Effector memory CD8-positive, alpha-beta T cell (primary cell): ENCODE results near the gene FAHD1.
A peak's percentile ranks its signal among the peaks of the same experiment; 100 is the strongest.

ENCODE experiments used
- ATAC-seq: fragments of 150-1000 bp; cut with Tn5 transposase; replicated peaks from 2 replicates; pipeline ENCODE4 v1.10.0; 2021; ENCODE audit warnings: mild to moderate bottlenecking, moderate library complexity
- DNase-seq, 3 experiments: peaks; one replicate each; pipeline ENCODE4 v3.0.0; 2021
- H3K27ac Mint-ChIP-seq, 2 donors: one replicate each; pipeline ENCODE4 v1.8.0; 2022; ENCODE audit warnings: mild to moderate bottlenecking in 2 of 2, mixed read lengths in 2 of 2, moderate library complexity in 2 of 2
- H3K27me3 Mint-ChIP-seq, 2 donors: one replicate each; pipeline ENCODE4 v1.8.0; 2022; ENCODE audit warnings: mixed read lengths in 2 of 2
- H3K36me3 Mint-ChIP-seq: one replicate; pipeline ENCODE4 v1.8.0; 2022; ENCODE audit warnings: mild to moderate bottlenecking, moderate library complexity, mixed read lengths; ENCODE audit not compliant: insufficient read depth
- H3K4me1 Mint-ChIP-seq, 2 donors: one replicate each; pipeline ENCODE4 v1.8.0; 2022; ENCODE audit warnings: low read depth in 2 of 2, mixed read lengths in 2 of 2
- H3K4me3 Mint-ChIP-seq, 2 donors: one replicate each; pipeline ENCODE4 v1.8.0; 2022; ENCODE audit warnings: mild to moderate bottlenecking in 2 of 2, mixed read lengths in 2 of 2, moderate library complexity in 2 of 2
- H3K9me3 Mint-ChIP-seq, 2 donors: one replicate each; pipeline ENCODE4 v1.8.0; 2022; ENCODE audit warnings: mixed read lengths in 2 of 2
- total RNA-seq, 9 experiments: gene quantifications; one replicate each; lab custom pipeline; 2026; lab: John Stamatoyannopoulos, UW

FAHD1 gene
- total RNA-seq = 4.0 to 23.7 (median 14.9) reads per million in 9 experiments

GRCh38 chr16:1826691-1827573, at the start of gene FAHD1, which contains the start of gene HAGH:
FAHD1 (plus strand) TSS chr16:1827206; CDS start chr16:1827239, 33 bp downstream.
HAGH (minus strand) TSS chr16:1826825; CDS start chr16:1826787, 38 bp downstream.
- Mint-ChIP-seq H3K27ac (peak within 1 kb of the TSS; percentile 88 to 92), H3K36me3 (peaks cover 22% of the 10 kb centered on the region), H3K4me1 (peaks cover 19 to 30% of the 10 kb centered on the region in 2 donors), H3K9me3 (no peaks in the 10 kb centered on the region), H3K4me3 (peak within 1 kb of the TSS; percentile 86 to 89), H3K27me3 (no peaks in the 10 kb centered on the region)
- peak; percentile 81 for ATAC-seq
- DNase-seq = peak; percentile 87 to 93 (median 90)

- H3K4me1 Mint-ChIP-seq = peaks cover 9 to 13% of the 10 kb centered on the region in 2 donors
- no peaks in the 10 kb centered on the region for H3K27me3 Mint-ChIP-seq
- no peak overlapping the region for H3K27ac Mint-ChIP-seq
- no peaks in the 10 kb centered on the region for H3K9me3 Mint-ChIP-seq
- no peak for ATAC-seq
- H3K4me3 Mint-ChIP-seq = no peak overlapping the region
- DNase-seq = no peak
- H3K36me3 Mint-ChIP-seq = peaks cover 48% of the 10 kb centered on the region
These were observed 49.4 kb upstream of the FAHD1 start for GRCh38 chr16:1777375-1778199.

- H3K9me3 Mint-ChIP-seq = no peaks in the 10 kb centered on the region
These were observed 48.5 kb upstream of the FAHD1 start for GRCh38 chr16:1778200-1779179.

GRCh38 chr16:1779234-1779701, 47.7 kb upstream of the FAHD1 start:
- Mint-ChIP-seq H3K36me3 (peaks cover 46% of the 10 kb centered on the region), H3K4me3 (peak overlapping the region in 1 of 2 donors; percentile 11), H3K27me3 (no peaks in the 10 kb centered on the region), H3K4me1 (peaks cover 11 to 17% of the 10 kb centered on the region in 2 donors), H3K9me3 (no peaks in the 10 kb centered on the region), H3K27ac (peak overlapping the region; percentile 33 to 79)
- ATAC-seq = no peak
- DNase-seq = no peak

More at GRCh38 chr16:1778200-1779179, 48.5 kb upstream of the FAHD1 start:
- no peak for DNase-seq
- peak overlapping the region in 1 of 2 donors; percentile 11 for H3K4me3 Mint-ChIP-seq
- H3K27ac Mint-ChIP-seq = peak overlapping the region; percentile 33 to 79
- peaks cover 50% of the 10 kb centered on the region for H3K36me3 Mint-ChIP-seq
- no peaks in the 10 kb centered on the region for H3K27me3 Mint-ChIP-seq
- no peak for ATAC-seq
- peaks cover 13% of the 10 kb centered on the region in 2 donors for H3K4me1 Mint-ChIP-seq

- Mint-ChIP-seq H3K9me3 (no peaks in the 10 kb centered on the region), H3K27ac (peak overlapping the region in 1 of 2 donors; percentile 10), H3K36me3 (peaks cover 45% of the 10 kb centered on the region), H3K4me1 (peaks cover 11 to 17% of the 10 kb centered on the region in 2 donors), H3K27me3 (no peaks in the 10 kb centered on the region), H3K4me3 (peak overlapping the region; percentile 27 to 89)
- ATAC-seq (no peak), DNase-seq (no peak)
These were observed 47.0 kb upstream of the FAHD1 start for GRCh38 chr16:1779741-1780676.

GRCh38 chr16:1780677-1781072, 46.3 kb upstream of the FAHD1 start:
- Mint-ChIP-seq H3K27me3 (no peaks in the 10 kb centered on the region), H3K9me3 (no peaks in the 10 kb centered on the region), H3K4me3 (peak overlapping the region; percentile 88 to 89)

GRCh38 chr16:1781254-1781653, 45.8 kb upstream of the FAHD1 start:
- no peak for ATAC-seq
- DNase-seq = no peak
- Mint-ChIP-seq H3K36me3 (peaks cover 44% of the 10 kb centered on the region), H3K4me1 (peaks cover 19 to 21% of the 10 kb centered on the region in 2 donors), H3K4me3 (peak overlapping the region; percentile 88 to 89), H3K9me3 (no peaks in the 10 kb centered on the region), H3K27me3 (no peaks in the 10 kb centered on the region), H3K27ac (peak overlapping the region; percentile 88 to 94)

More at GRCh38 chr16:1780677-1781072, 46.3 kb upstream of the FAHD1 start:
- peaks cover 18 to 21% of the 10 kb centered on the region in 2 donors for H3K4me1 Mint-ChIP-seq
- ATAC-seq (no peak), DNase-seq (no peak)
- H3K27ac Mint-ChIP-seq = no peak overlapping the region
- H3K36me3 Mint-ChIP-seq = peaks cover 44% of the 10 kb centered on the region

- Mint-ChIP-seq H3K4me3 (peak overlapping the region; percentile 88 to 89), H3K27ac (peak overlapping the region; percentile 88 to 94), H3K4me1 (peaks cover 19 to 21% of the 10 kb centered on the region in 2 donors), H3K36me3 (peaks cover 40% of the 10 kb centered on the region), H3K27me3 (no peaks in the 10 kb centered on the region), H3K9me3 (no peaks in the 10 kb centered on the region)
- ATAC-seq (peak; percentile 16), DNase-seq (peak; percentile 28 to 40 (median 34))
These were observed 45.1 kb upstream of the FAHD1 start for GRCh38 chr16:1781758-1782407.

GRCh38 chr16:1782408-1783264, 44.4 kb upstream of the FAHD1 start, which contains the start of the genes NUBP2 and SPSB3:
NUBP2 (plus strand) TSS chr16:1782960; CDS start chr16:1783021, 61 bp downstream.
SPSB3 (minus strand) TSS chr16:1782571; CDS start chr16:1781483, 1,088 bp downstream.
- Mint-ChIP-seq H3K36me3 (peaks cover 42% of the 10 kb centered on the region), H3K27ac (peak within 1 kb of the TSS; percentile 88 to 94), H3K27me3 (no peaks in the 10 kb centered on the region), H3K4me1 (peaks cover 19 to 21% of the 10 kb centered on the region in 2 donors), H3K4me3 (peak within 1 kb of the TSS; percentile 88 to 89), H3K9me3 (no peaks in the 10 kb centered on the region)
- peak; percentile 84 for ATAC-seq
- peak; percentile 92 to 95 (median 95) for DNase-seq
